ENCODE measurements around the gene SLC16A10.

Gene SLC16A10

GRCh38 chr6:111207141-111207858, 120.0 kb downstream of the SLC16A10 start:
- TF ChIP-seq, protein P1, sequence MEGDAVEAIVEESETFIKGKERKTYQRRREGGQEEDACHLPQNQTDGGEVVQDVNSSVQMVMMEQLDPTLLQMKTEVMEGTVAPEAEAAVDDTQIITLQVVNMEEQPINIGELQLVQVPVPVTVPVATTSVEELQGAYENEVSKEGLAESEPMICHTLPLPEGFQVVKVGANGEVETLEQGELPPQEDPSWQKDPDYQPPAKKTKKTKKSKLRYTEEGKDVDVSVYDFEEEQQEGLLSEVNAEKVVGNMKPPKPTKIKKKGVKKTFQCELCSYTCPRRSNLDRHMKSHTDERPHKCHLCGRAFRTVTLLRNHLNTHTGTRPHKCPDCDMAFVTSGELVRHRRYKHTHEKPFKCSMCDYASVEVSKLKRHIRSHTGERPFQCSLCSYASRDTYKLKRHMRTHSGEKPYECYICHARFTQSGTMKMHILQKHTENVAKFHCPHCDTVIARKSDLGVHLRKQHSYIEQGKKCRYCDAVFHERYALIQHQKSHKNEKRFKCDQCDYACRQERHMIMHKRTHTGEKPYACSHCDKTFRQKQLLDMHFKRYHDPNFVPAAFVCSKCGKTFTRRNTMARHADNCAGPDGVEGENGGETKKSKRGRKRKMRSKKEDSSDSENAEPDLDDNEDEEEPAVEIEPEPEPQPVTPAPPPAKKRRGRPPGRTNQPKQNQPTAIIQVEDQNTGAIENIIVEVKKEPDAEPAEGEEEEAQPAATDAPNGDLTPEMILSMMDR (IDR thresholded peaks at IDR 0.05; ENCODE audit: low read length, missing control alignments) = no peak
- DNase-seq (ENCODE audit: low read depth) = peak; percentile 25
- H3K4me3 ChIP-seq (replicated peaks; ENCODE audit: low read depth, low read length) = no peak overlapping the region

DNA sequence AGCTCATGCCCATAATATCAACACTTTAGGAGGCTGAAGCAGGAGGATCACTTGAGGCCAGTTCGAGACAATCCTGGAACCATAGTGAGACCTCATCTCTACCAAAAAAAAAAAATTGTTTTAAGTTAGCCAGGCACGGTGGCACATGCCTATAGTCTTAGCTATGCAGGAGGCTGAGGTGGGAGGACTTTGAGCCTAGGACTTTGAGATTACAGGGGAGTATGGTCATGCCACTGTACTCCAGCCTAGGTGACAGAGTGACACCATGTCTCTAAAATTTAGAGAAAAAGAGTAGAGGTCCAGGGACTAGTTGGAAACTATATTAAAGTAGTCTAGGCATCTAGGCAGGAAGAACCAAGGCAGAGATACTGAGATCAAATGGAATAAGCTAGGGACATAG, 121.6 kb downstream of the SLC16A10 start:
- TF ChIP-seq, protein P1 (IDR thresholded peaks at IDR 0.05; ENCODE audit: low read length, missing control alignments) = no peak
- no peak for DNase-seq (ENCODE audit: low read depth)
- H3K4me3 ChIP-seq (replicated peaks; ENCODE audit: low read depth, low read length) = no peak overlapping the region

DNA sequence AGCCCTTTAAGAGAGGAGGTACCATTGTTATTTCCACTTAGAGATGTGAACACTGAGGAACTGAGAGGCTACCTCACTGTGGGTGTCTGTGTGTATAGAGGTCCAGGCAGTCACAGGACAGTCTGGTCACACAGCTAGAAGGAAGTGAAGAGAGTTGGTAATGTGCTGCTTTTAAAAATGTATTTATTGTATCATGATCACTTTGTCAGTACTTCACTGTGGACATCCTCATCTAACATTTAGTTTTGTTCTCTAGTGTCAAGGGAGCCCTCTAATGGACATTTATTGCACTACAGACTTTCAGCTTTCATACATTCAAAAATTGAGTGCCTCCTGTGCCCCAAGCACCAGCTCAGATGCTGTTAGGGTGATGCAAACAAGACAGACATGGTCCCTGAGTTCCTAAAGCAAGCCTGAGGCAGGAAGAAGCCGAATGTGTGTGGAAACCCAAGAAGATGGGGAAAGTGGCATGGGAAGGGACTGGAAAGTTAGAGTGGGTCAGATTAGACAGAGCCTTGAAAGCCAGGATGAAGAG, 123.0 kb downstream of the SLC16A10 start:
- DNase-seq (ENCODE audit: low read depth) = peak; percentile 75
- H3K4me3 ChIP-seq (replicated peaks; ENCODE audit: low read depth, low read length) = no peak overlapping the region
- TF ChIP-seq, protein P1 (IDR thresholded peaks at IDR 0.05; ENCODE audit: low read length, missing control alignments) = peak; percentile 78

- no peak for DNase-seq (ENCODE audit: low read depth)
- TF ChIP-seq, protein P1 (IDR thresholded peaks at IDR 0.05; ENCODE audit: low read length, missing control alignments) = no peak
- no peak overlapping the region for H3K4me3 ChIP-seq (replicated peaks; ENCODE audit: low read depth, low read length)
These were observed 124.2 kb downstream of the SLC16A10 start for GRCh38 chr6:111211411-111212030.

DNA sequence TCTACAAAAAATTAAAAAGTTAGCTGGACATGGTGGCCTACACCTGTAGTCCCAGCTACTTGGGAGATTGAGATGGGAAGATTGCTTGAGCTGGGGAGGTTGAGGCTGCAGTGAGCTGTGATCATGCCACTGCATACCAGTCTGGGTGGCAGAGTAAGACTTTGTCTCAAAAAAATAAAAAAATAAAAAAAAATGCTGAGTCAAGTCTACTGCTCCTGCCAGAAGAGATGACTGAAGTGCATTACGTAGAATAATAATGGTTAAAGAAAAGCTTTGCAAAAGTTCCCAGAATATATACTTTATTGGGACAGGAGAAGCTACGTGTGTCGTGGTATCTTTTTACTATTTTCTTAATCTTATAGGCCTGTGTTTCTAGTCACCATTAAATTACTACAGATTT, 125.3 kb downstream of the SLC16A10 start:
- H3K4me3 ChIP-seq (replicated peaks; ENCODE audit: low read depth, low read length) = no peak overlapping the region
- DNase-seq (ENCODE audit: low read depth) = no peak

DNA sequence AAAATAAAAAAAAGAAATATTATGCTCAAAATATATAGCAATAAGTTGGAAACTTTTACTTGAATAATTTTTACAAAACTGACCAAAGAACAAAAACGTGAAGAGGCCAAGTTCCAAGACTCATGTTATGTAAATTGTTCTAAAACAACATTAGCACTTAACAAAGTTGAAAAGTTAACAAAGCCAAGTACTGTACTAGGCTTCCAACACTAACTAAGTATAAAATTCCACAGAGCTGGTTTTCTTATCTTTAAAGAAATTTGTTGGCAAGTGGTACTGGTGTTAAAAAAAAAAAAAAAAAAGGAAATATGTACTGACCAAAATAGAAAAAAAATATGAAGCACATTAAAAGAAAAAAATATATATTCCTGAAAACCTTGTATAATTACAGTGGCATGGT, 127.8 kb downstream of the SLC16A10 start:
- H3K4me3 ChIP-seq (replicated peaks; ENCODE audit: low read depth, low read length) = no peak overlapping the region
- TF ChIP-seq, protein P1 (IDR thresholded peaks at IDR 0.05; ENCODE audit: low read length, missing control alignments) = no peak
- peak; percentile 17 for DNase-seq (ENCODE audit: low read depth)

More for the DNA sequence above, 125.3 kb downstream of the SLC16A10 start:
- TF ChIP-seq, protein P1 (IDR thresholded peaks at IDR 0.05; ENCODE audit: low read length, missing control alignments) = no peak
